Measurements from ENCODE around the gene PSMC5.

Gene PSMC5

DNA sequence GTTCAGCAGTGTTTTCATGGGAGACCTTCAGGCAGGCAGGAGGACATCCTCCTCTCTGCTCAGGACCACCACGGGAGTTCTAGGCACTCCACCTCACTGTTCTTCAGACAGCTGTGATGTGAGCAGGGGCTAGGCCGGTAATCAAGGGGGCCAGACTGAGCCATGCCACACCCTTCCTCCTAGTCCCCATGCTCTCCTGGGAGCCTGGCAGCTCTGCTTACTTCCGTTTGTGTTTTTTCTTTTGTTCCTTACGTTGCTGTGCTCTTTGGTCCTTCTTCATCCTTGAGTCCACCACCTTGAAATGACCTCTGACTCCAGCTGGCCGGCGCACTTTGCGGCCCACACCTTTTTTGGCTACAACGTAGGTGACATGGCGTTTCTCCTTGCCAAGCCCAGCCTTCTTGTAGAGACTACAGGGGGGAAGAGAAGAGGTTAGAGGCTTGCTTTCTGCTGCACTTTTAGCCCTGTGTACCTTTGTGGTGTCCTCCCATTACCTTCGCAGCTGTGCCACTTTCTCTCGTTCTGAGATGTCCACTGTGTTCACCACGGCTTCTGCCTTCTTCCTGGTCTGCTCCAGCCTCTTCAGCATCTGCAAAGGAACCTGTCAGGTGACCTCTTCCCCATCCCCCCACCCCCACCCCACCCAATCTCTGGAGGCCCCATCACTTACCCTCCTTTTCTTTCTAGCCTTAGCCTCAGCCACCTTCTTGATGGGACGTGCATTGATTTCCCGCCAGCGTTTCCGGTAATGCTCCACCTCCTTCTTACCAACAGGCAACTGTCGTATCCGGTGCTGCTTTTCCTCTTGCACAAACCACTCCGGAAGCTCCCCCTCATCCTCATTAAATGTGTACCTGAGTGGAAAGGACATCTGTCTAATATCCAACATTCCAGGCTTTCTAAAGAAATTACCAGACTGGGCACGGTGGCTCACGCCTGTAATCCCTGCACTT, 7.4 kb upstream of the PSMC5 start:
- no peak overlapping the region for H3K4me3 ChIP-seq (ENCODE audit: low read depth, low read length)
- TF ChIP-seq, protein P1, sequence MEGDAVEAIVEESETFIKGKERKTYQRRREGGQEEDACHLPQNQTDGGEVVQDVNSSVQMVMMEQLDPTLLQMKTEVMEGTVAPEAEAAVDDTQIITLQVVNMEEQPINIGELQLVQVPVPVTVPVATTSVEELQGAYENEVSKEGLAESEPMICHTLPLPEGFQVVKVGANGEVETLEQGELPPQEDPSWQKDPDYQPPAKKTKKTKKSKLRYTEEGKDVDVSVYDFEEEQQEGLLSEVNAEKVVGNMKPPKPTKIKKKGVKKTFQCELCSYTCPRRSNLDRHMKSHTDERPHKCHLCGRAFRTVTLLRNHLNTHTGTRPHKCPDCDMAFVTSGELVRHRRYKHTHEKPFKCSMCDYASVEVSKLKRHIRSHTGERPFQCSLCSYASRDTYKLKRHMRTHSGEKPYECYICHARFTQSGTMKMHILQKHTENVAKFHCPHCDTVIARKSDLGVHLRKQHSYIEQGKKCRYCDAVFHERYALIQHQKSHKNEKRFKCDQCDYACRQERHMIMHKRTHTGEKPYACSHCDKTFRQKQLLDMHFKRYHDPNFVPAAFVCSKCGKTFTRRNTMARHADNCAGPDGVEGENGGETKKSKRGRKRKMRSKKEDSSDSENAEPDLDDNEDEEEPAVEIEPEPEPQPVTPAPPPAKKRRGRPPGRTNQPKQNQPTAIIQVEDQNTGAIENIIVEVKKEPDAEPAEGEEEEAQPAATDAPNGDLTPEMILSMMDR (IDR thresholded peaks at IDR 0.05; ENCODE audit: insufficient read depth, low read depth, low read length, missing control alignments) = no peak
- DNase-seq (ENCODE audit: low read depth) = no peak

DNA sequence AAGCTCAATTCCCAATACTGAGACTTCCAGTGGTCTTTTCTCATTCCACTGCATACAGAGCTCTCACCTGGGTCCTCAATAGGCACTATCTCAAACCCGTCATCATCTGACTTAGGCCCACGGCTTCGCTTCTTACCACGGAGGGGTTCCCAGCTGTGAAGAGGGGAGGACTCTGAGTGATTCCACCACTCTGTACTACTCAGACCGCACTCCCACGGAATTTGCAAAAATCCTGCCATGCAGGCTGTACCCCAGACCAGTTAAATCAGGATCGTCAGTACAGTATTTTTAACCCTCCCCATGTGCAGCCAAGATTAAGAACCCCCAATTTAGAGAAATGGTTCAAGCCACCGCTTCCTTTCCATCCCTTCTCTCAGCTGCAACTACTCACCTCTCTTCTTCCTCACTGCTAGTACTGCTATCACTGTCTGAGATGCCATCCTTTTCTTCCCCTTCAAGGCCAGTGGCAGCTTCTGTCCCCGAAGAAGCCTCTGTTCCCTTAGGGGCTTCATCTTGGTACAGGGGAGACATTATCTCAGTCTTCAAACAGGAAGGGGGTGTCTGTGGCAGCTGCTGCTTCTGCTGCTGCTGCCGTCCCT, 6.2 kb upstream of the PSMC5 start:
- no peak overlapping the region for H3K4me3 ChIP-seq (ENCODE audit: low read depth, low read length)
- no peak for DNase-seq (ENCODE audit: low read depth)
- TF ChIP-seq, protein P1 (IDR thresholded peaks at IDR 0.05; ENCODE audit: insufficient read depth, low read depth, low read length, missing control alignments) = no peak

DNA sequence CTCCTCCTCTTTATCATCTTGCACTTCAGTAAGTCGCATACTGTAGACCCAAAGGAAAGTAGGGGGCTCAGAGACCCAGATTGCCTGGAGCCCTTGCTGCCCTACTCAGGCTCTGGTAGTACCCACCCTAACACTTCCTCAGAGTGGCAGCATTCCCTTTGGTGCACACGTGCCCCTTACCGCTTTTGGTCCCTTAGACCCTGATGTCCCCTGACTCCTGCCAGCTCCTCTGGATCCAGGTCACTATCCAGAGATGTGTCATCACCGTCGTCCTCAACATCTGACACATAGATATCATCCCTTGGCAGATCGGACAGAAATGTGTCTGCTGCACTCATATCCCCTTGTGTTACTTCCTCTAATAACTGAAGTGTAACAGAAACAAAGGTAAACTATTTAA, 5.4 kb upstream of the PSMC5 start:
- TF ChIP-seq, protein P1 (IDR thresholded peaks at IDR 0.05; ENCODE audit: insufficient read depth, low read depth, low read length, missing control alignments) = no peak
- DNase-seq (ENCODE audit: low read depth) = no peak
- no peak overlapping the region for H3K4me3 ChIP-seq (ENCODE audit: low read depth, low read length)

DNA sequence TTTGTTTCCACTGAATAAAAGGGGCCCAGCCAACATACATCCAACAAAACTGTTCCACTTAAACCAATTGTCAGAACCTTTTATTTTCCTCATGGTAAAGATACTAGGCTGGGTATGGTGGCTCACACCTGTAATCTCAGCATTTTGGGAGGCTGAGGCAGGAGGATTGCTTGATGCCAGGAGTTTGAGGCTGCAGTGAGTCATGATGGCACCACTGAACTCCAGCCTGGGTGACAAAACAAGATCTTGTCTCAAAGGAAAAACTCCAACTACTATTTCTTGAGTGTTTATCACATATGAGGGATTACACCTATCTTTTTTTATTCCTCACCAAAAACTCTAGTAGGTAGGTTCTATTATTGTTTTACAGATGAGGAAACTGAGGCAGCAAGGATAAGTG, 4.7 kb upstream of the PSMC5 start:
- no peak for DNase-seq (ENCODE audit: low read depth)
- TF ChIP-seq, protein P1 (IDR thresholded peaks at IDR 0.05; ENCODE audit: insufficient read depth, low read depth, low read length, missing control alignments) = no peak
- no peak overlapping the region for H3K4me3 ChIP-seq (ENCODE audit: low read depth, low read length)

DNA sequence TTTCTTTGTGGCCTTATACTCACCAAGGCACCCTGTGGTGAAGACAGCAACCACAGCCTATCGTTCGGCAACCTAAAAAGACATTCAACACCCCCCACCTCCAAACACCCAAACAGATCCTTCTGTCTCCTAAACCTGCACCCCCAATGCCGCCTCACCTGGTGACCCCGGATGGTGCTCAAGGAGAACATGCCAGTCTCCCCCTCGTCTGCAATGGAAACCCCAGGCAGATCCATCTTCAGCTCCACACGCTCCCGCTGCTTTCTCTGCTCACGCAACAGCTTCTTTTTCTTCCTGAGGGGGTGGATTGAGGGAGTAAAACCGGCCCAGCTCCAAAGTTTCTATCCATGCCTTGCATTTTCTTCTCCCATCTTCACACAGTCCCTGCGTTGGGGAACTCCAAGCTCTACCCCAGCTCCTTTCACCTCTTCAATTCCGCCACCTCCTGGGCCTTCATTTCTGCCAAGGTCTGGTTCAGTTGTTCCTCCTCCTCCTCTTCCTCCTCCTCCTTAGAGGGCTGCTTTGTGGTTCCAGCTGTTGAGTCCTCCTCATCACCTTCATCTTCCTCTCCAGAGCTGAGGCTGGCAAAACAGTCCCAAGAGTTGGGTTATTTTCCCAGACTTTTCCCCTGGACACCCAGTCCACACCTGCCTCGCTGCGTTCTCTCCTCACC, 3.4 kb upstream of the PSMC5 start:
- no peak overlapping the region for H3K4me3 ChIP-seq (ENCODE audit: low read depth, low read length)
- TF ChIP-seq, protein P1 (IDR thresholded peaks at IDR 0.05; ENCODE audit: insufficient read depth, low read depth, low read length, missing control alignments) = no peak

DNA sequence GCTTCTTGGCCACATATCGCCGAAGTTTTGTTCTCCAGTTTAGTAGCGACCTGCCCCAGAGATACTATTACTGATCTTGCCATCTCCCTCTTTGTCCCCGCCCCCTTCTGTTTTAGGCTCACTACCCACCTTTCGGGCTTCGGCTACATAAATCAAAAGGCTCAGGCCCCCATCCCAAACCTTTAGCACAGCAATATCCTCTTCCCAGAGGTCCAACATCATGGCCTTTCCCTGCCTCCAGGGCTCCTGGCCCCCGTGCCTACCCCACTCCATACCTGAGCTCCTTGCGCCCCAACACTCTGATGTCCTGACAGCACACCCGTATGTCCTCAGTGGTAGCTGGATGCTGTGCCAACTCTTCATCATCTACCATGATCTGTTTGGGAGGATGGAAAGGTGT, 2.9 kb upstream of the PSMC5 start:
- DNase-seq (ENCODE audit: low read depth) = no peak
- TF ChIP-seq, protein P1 (IDR thresholded peaks at IDR 0.05; ENCODE audit: insufficient read depth, low read depth, low read length, missing control alignments) = no peak
- H3K4me3 ChIP-seq (ENCODE audit: low read depth, low read length) = no peak overlapping the region

More for the DNA sequence above, 3.4 kb upstream of the PSMC5 start:
- no peak for DNase-seq (ENCODE audit: low read depth)
